ENCODE data around the gene POLR3A.
"Not testable (repeated sequence)": the region's sequence is repeated elsewhere in the genome, so short reads cannot be mapped to it uniquely, and the experiment has no call there.

POLR3A gene

GRCh38 chr10:78029269-78030226 lies at the start of gene POLR3A:
Gene POLR3A (minus strand): TSS chr10:78029515. CDS start chr10:78029407, 108 bp downstream.
- peak; percentile 88 for DNase-seq

GRCh38 chr10:78078539-78079330 lies 49.4 kb upstream of the POLR3A start:
- no peak for DNase-seq

GRCh38 chr10:78075806-78076205 lies 46.5 kb upstream of the POLR3A start:
- DNase-seq, result not testable (repeated sequence)

GRCh38 chr10:78072504-78072903 lies 43.2 kb upstream of the POLR3A start:
- no peak for DNase-seq

GRCh38 chr10:78071857-78072179 lies 42.5 kb upstream of the POLR3A start:
- DNase-seq, result no peak

GRCh38 chr10:78071140-78071856 lies 42.0 kb upstream of the POLR3A start:
- no peak for DNase-seq

- no peak for DNase-seq
Observed at GRCh38 chr10:78070726-78071125, 41.4 kb upstream of the POLR3A start.

- not testable (repeated sequence) for DNase-seq
Observed at GRCh38 chr10:78070064-78070463, 40.7 kb upstream of the POLR3A start.

GRCh38 chr10:78069151-78069550 lies 39.8 kb upstream of the POLR3A start:
- no peak for DNase-seq

- DNase-seq, result no peak
Observed at GRCh38 chr10:78066728-78067430, 37.6 kb upstream of the POLR3A start.

- peak; percentile 1 for DNase-seq
Observed at GRCh38 chr10:78066012-78066411, 36.7 kb upstream of the POLR3A start.

- DNase-seq, result no peak
Observed at GRCh38 chr10:78065611-78066010, 36.3 kb upstream of the POLR3A start.

GRCh38 chr10:78064919-78065318 lies 35.6 kb upstream of the POLR3A start:
- not testable (repeated sequence) for DNase-seq

- DNase-seq, result no peak
Observed at GRCh38 chr10:78063236-78063635, 33.9 kb upstream of the POLR3A start.

GRCh38 chr10:78062296-78062695 lies 33.0 kb upstream of the POLR3A start:
- DNase-seq, result no peak

GRCh38 chr10:78059906-78060702 lies 30.8 kb upstream of the POLR3A start:
- DNase-seq, result no peak

GRCh38 chr10:78058562-78058961 lies 29.2 kb upstream of the POLR3A start:
- no peak for DNase-seq

- DNase-seq, result no peak
Observed at GRCh38 chr10:78053211-78053868, 24.0 kb upstream of the POLR3A start.

GRCh38 chr10:78049851-78050250 lies 20.5 kb upstream of the POLR3A start:
- DNase-seq, result no peak

GRCh38 chr10:78047314-78047891 lies 18.1 kb upstream of the POLR3A start:
- DNase-seq, result peak; percentile 57
